LNCaP clone FGC (cell line): ENCODE results near the gene SUN2.
A peak's percentile ranks its signal among the peaks of the same experiment; 100 is the strongest.

Experiments used
- DNase-seq: peaks from one replicate; pipeline ENCODE4 v3.0.0-alpha.2; 2011; ENCODE audit warnings: low read depth
- H3K4me3 ChIP-seq: 2 replicates; pipeline ENCODE4 v1.5.1; 2011; ENCODE audit warnings: mild to moderate bottlenecking, low read depth, low read length, control low read depth
- TF ChIP-seq, protein P1 (sequence below): IDR thresholded peaks from 2 replicates; pipeline ENCODE4 v1.5.1; 2012; ENCODE audit warnings: mild to moderate bottlenecking; ENCODE audit not compliant: control insufficient read depth, insufficient read depth; ENCODE audit errors: extremely low read depth

Gene SUN2

DNA sequence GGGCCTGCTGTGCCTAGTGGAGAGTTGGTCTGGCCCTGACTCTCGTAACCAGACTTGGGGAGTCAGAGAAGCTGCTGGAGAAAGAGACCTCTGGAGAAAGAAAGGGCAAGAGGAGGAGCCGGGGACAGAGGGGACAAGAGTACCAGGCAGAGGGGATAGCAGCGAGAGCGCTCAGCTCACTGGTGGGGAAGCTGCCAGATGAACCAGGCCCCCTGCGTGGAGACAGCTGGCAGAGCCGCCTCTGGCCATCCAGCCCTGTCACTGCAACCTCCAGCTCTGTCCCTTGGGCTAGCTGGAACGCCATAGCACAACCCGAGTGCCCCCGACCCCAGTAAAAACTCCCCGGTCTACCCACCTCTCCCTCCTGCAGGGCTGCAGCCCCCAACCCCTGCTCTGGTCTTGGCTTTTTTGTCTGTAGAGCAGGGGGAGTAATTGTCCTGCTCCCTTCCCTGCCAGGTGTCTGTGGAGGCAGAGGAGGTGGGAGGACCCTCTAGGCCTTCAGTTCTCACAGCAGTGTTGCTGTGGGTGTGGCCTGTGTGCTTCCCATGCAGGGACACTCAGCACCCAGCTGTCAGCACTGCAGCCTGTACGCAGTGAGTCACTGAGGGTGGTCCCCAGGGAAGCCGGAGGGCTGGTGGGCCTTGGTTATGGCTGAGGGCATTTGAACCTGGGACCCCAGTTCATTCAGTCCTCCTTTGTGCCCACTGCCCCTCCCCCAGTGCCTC lies 4.8 kb upstream of the SUN2 start:
- H3K4me3 ChIP-seq, result no peak overlapping the region
- no peak for DNase-seq
- TF ChIP-seq, protein P1, sequence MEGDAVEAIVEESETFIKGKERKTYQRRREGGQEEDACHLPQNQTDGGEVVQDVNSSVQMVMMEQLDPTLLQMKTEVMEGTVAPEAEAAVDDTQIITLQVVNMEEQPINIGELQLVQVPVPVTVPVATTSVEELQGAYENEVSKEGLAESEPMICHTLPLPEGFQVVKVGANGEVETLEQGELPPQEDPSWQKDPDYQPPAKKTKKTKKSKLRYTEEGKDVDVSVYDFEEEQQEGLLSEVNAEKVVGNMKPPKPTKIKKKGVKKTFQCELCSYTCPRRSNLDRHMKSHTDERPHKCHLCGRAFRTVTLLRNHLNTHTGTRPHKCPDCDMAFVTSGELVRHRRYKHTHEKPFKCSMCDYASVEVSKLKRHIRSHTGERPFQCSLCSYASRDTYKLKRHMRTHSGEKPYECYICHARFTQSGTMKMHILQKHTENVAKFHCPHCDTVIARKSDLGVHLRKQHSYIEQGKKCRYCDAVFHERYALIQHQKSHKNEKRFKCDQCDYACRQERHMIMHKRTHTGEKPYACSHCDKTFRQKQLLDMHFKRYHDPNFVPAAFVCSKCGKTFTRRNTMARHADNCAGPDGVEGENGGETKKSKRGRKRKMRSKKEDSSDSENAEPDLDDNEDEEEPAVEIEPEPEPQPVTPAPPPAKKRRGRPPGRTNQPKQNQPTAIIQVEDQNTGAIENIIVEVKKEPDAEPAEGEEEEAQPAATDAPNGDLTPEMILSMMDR, result no peak

DNA sequence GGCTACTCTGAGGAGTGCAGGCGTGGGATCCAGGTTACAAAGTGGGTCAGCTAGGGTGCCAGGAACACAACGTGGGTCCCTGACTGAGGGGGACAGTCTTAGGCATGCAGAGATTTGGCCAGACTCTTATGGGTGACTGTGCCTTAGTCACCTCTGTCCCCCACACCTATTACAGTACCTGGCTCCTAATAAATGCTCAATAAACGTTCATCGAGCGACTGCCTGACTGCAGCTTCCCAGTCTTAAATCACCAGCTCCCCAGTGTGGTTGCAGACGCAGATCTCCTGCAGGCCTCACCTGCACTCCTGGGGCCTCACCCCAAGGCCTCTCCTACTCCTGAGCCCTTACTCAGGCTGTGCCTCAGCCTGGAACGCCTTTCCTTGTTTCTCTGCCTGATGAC lies 3.2 kb upstream of the SUN2 start:
- H3K4me3 ChIP-seq, result no peak overlapping the region
- TF ChIP-seq, protein P1, result no peak
- DNase-seq, result no peak

DNA sequence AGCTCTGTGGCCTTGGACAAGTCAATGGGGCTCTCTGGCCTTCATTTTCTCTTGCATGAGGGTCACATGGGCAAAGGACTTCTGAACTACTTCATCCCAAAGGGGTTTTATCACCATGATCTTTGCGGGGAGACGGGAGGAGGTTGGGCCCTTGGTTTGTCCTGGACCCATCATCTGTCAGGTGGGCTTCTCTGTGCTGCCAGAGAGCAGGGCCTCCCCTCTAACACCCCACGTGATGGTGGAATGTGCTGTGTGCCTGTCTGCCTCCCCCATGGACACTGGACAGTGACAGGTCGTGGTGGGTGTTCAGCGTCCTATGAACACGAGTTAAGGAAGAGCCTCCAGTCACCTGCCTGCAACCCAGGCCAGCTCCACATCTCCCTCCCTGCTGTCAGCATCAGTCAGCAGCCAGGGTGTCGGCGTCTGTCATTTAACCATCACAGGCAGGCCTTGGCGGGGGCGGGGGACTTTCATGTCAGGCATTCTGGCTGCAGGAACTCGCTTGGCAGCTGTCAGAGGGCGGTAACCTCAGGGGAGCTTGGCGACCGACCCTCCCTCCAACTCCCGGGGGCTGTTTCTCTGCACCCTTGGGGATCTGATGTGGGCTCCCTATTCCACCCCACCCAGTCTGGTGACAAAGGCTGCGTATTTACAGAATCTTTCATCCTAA lies 2.6 kb upstream of the SUN2 start:
- TF ChIP-seq, protein P1, result no peak
- no peak for DNase-seq
- no peak overlapping the region for H3K4me3 ChIP-seq

DNA sequence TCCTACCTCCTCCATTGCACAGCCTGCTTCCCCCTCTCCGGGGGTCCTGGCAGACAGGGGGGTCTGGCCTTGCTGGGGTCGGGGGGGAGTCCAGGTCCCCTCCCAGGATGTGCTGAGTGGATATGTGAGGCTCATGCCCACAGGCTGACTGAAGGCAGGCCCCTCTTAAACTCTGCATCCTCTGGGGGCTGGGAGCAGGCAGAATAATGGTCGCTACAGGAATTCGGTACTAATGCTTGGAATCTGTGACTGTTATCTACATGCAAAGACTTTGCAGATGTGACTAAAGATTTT lies 1.6 kb upstream of the SUN2 start:
- DNase-seq, result no peak
- TF ChIP-seq, protein P1, result no peak
- H3K4me3 ChIP-seq, result no peak overlapping the region

DNA sequence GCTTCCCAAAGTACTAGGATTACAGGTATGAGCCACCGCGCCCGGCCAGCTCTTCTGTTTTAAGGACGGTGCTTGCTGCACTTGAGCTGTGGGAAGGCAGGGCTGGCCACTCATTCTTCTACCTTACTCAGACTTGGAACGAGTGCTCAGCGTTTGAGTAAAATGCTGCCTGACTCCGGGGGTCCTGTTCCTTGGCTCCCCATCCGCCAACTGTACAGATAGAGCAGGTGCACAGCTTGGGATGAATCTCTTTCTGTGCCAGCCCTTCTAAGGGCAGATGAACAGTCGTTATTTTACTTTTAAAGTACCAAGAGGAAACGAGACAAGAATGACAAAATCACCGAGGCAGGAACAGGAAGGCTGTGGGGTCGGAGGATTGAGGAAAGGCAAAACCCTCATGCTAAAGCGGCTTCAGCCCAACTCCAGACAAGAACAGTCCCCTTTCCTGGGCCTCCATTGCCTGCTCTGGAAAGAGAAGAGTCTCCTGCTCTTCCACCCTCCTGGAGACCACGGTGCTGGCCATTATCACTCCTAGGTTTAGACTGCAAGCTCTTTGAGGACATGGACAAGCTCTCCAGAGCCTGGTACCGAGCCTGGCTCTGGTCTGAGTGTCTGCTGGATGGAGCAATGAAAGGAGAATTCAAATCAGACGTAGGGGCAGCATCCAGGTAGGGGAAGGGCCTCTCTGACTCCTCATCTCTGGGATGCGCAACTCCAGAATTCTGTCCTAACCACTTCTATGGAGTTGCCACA lies 1.1 kb upstream of the SUN2 start:
- no peak for DNase-seq
- H3K4me3 ChIP-seq, result peak overlapping the region; percentile 74
- TF ChIP-seq, protein P1, result no peak

DNA sequence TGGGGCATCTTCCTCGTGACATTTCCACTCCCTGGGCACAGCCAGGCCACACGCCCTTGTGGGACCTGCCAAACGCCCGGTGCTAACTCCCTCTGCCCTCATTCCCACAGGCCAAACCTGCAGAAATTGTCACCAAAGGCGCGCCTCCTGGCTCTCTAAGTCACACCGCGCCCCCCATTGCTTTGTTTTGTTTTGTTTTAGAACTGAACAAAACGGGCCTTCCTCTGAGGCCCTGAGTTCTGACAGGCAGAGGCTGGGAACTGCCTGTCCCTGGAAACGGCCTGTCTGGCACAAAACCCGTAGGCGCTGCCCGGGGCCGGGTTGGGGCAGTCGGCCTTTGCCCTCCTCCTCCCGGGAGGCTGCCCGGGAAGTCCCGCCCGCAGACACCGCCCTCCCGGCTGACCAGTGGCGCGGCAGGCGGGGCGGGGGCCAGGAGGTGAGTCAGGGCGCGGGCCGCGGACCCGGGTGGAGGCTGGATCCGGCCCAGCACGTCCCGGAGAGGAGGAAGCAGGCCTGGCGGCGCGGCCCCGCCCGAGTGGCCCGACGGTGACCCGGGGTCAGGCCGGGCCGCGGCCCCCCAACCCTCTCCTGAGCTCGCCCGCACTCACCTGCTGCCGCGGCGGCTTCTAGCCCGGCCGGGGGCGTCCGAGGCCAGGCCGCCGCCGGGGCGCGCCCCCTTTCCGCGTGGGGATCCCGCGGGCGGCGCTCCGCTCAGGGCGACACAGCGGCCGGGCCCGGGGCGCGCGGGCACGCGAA lies 465 bp downstream of the SUN2 start:
- DNase-seq, result peak; percentile 75
- TF ChIP-seq, protein P1, result no peak
- peak overlapping the region; percentile 74 for H3K4me3 ChIP-seq
